Activated gamma-delta T cell treated with Interleukin-2 at 50 U/mL for 16 hours (primary cell): Measurements from ENCODE around the gene EPS8L3.

Source experiments
- DNase-seq: peaks from one replicate; pipeline ENCODE4 v3.0.0-alpha.2; 2020

Gene EPS8L3

DNA sequence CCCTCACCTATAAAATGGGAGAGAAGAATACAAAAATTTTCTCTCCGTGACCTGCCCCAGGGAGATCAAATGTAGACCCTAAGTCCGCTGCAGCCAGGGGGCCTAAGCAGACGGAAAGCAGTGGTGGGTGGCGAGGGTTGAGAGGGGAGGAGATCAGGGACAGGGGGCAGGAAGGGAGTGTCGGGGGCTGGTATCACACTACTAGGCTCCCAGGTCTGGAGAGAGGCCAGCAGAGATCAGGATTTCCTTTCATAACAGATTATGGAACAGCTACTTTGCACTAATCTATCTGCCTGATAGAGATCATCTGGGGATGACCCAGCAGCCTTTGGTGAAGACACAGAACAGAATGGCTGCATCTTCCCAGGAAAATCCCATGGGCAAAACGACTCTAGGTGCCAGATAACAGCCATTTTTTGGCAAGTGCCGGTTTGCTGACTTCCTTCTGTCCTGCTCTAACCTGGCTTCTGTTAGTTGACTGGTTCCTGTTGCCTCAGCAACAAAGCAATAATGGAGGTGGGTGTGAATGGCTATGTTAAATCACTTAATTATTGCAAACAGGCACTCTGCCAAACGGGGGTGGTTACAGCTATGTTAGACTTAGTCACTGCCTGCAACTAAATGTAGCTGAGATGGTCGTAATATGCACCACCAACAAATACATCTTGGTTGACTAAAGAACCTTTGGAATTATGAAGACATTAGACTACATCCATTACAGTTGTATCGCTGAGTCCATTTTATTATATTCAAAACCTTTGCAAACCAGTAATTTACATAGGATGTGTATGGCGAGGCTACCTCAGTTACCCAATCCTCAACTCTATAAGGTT lies 30.0 kb upstream of the EPS8L3 start:
- peak; percentile 49 for DNase-seq

DNA sequence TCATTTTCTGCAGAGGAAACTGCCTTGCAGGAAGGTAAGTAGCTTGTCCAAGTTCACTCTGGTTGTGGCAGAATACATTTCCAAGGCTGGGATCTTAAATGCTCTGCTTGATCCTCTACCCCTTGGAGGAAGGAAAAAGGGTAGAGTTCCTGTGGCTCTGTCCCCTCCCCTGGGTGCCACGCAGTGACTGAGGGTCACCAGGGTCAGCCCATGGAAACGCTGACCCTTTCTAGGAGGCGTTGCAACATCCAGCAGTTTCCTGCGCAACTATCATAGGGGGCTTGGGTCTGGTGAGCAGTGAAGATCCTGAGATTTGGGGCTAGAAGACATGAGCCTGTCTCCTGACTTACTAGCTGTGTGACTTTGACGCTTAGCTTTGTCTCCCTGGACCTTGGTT lies 29.4 kb upstream of the EPS8L3 start:
- DNase-seq = no peak

DNA sequence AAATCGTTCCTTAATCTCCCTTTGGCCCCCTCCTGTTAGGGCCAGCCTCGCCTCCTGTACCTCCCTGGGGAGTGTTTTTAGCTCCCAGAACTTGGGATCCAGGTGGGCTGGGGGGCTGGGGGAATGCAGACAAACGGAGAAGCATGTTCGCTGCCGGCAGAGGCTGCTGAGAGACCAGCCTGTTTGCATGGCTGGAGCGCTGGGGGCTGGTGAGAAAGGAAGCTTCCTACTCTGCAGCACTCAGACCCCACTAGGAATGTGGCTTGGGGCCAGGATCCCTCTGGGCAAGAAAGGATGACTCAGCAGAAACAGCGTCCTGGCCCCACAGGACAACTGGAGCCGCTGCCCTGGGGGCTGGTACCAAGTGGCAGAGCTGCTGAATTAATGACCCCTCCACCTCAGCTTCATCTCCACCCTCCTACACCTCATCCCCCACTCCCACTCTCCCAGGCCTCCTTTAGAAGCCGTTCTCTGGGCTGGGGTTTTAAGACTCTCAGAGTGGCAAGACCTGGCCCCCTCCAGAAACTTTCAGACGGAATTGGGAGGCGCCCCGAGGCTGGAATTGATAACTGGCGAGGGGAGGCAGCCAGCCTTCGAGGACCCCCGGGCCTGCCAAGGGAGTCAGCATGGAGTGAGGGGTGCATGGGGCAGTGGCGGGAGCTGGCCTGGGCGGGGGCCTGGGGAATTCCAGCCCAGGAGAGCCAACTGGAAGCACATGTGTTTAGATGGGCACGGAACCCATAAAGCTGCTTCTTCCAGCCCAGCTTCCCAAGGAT lies 28.5 kb upstream of the EPS8L3 start:
- DNase-seq = no peak

DNA sequence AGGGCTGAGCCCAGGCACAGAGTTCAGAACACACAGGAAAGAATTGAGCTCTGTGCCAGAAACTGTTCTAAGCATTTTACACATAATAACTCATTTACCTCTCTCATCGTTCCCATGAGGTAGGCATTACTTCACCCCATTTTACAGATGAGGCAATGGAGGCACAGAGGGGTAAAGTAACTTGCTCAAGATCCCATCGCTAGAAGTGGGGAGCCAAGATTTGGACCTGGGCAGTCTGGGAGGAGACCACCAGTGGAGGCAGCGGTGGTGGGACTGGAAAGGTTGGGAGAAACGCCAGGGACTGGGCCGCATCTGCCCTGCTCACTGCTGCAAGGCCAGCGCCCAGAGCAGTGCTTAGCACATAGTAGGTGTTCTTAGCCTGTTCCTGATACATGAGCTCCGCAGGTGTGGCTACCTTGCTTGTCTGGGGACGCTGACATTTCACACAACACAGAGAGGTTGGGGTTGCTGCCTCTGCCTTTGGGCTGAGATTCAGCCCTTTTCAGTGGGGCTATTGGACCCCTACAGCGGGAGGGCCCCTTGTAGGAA lies 27.8 kb upstream of the EPS8L3 start:
- no peak for DNase-seq

DNA sequence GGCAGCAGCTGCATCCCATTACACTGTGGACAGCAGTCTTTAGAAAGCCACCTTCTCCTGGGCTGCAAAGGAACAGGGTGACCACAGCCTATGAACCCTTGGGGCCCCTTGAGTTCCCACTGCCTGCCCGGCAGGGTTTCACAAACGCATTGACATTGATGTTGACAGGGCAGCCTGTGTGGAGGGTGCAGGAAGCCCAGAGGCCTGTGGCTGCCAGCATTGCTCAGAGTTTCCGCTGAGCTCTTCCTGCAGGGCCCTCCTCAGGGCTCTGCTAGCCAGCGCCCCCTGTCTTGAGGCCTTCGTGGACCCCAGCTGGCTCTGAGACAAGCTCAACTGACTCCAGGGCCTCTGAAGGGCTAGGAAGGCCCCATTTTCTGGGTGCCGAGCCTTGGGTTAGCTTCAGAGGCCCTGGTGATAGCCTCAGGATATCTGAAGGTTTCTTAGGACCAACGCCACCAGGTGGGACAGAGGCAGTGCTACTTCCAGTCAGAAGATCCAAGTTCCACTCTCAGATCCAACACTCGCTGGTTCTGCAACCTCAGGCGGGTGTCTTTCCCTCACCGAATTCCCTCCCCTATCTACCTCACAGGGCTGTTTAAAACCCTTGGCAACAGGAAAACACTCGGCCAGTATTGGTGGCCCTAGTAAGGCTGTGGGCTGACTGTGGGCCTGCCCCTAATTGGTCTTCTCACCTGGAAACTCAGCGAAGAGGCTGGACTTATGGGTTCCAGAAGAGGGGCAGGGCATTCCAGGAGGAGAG lies 27.2 kb upstream of the EPS8L3 start:
- DNase-seq = peak; percentile 79

DNA sequence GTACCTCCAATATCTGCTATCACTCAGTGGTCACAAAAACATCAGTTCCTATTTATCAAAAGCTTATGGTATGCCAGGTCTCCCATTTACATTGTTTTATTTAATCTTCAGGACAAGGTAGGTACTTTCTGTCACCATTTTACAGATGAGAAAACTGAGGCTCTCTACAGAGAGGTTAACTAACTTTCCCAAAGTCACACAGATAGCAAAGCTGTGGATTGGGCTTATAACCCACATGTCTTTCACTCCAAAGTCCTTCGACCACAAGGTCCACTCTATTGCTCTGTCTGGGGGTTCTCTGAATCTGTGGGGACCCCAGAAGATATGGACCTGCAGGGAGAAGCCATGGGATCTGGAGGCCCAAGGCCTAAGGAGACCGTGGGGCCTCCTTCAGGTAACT lies 26.6 kb upstream of the EPS8L3 start:
- DNase-seq = no peak

DNA sequence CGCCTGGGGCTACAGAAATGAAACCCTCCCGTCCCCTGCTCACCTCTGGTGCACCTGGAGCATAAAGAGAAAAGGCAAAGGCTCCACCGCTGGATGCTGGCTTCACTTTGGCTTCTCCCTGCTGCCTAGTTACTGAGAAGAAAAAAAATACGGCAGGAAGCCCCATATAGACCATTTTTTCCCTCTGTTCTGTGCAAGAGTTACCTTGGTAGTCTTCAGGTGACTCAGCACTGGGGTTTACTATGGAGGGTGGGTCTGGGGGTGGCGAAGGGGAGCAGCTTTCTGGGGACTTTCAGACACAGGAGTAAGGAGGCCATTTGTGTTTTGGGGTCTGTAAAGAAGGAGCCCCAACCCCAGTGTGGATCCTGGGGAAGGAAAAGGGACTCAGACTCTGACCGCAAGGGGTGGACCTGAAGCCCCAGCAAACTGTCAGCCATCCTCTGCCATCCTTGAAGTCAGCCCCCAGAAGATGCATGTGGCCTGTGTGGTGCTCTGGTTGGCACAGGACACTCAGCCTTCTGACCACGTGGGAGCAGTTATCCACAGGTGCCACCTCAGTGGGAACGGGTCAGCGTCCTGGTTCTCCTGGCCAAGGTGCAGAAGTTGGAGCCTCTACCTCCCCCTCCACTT lies 25.9 kb upstream of the EPS8L3 start:
- no peak for DNase-seq

DNA sequence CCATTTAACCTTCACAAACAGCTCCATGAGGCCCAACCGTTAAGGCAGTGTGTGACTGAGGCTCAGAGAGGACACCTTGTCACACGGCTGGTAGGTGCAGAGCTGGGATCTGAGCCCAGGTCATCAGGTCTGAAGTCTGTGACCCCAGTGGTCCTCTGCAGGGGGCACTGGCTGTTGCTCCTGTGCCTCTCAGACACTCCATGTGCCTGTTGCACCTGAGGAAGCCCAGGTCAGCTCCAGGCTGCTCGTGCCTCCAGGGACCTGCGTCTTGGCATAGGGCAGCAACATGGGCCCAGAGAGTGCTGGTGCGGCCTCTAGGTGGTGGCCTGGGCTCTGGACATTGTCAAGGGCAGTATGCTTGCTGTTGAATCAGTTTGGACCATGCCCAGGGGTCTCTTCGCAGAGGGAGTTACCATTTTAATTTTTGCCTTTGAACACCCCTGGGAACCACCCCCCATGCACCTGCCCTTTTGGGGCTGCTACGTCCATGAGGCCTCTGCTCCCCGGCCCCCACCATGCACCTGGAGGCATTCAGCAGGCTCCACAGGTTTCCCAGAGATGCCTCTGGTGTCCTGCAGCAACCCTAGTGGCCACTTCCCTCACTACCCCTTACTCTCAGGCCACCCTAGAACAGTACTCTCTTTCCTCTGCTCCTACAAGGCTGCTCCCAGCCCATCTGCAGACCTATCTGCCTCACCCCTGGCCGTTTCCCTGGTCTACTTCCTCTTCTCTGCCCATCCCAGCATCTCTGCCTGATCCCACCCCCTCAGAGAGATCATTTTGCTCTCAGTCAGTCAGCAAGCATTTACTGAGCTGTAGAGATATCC lies 25.2 kb upstream of the EPS8L3 start:
- no peak for DNase-seq

DNA sequence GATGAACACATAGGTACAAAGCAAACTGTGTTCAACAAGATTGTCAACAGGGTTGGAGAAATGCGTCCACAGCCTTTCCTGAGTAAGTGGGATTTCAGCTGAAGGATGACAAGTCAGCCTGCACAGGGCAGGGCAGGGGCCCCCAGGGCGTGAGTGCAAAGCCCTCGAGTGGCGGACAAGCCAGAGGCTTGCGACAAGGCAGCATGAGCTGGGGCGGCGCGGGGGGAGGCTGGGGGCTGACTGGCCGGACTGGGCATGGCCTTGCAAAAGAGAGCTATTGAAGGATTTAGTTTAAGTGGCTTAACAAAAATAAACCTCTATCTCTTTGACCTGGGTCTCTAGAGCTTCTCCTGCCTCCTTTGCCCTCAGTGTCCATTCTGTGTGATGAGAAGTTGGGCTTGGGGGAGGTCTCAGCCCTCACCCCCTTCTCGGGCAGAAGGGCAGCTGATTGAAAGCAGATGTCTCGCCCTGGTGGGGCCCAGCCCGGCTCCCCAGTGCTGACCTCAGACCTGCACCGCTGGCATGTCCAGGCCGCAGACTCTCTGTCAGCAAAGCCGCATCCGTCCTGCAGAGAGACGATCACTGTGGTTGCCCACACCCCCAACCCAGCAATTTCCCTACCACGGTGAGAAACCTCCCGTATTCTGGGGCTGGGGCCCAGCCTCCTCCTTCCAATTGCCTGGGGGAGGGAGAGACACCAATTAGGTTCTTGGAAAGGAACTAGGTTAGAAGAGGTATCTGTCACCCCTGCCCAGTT lies 24.3 kb upstream of the EPS8L3 start:
- DNase-seq = no peak

DNA sequence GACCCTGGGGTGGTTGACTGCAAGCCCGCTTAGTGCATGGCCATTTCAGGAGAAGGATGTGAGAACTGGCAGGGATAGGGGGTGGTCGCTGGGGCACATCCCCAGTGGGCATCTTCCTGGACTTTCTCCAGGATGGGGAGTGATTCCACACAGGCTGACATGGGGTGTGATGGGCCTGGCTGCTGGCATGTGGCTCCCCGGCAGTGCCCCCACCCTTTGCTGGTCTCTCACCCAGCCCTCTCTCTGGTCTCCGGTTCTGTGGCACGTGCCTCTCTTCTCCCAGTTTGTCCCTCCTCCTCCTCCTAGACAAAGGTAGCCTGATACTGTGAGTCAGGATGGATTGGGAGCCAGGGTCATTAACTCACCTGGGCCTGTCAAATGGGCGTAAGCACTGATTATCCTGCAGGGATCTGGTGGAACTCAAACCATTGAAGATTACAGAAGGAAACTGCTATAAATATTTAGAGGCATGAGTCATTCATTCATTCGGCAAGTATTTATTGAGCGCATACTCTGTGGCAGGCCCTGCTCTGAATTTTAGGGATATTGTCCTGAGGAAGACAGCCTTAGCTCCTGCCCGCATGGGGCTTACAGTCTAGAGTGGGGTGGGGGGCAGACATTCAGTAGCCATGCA lies 23.6 kb upstream of the EPS8L3 start:
- no peak for DNase-seq

DNA sequence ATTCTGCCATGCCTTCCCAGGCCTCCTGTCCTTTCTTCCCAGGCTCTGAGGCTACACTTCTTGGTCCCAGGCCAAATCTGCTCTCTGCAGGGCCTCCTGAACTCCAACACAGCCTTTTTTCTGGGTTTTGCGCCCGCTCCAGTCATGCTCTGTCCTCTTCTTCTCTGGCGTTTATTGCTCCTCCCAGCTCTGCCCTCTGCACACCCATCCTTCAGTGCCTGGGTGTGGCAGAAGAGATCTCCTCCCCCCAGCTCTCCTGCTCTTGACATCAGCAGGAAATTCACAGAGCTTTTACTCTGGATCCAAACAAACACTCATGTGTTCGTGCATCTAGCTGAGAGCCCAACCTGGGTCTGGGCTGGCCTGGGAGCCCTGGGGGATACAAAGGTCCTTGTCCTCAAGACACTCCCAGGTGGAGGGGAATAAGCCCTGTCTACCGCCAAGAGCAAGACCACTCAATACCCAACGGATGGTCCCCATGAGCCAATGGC lies 22.9 kb upstream of the EPS8L3 start:
- no peak for DNase-seq

DNA sequence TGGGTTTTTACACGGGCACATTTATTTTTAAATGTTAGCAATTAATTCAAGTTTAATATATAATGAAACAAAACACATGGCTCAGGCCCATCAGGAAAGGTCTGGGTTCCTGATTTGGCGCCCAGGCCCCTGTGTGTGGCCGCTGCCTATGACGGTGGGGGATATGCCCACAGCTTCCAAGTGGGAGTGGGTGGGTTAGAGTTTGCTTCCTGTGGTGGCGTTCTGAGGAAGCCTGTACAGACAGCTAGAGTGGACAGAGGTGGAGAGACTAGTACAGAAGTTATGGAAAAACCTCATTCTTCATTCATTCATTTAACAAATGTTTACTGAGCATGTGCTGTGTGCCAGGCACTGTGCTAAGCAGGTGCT lies 22.4 kb upstream of the EPS8L3 start:
- no peak for DNase-seq

DNA sequence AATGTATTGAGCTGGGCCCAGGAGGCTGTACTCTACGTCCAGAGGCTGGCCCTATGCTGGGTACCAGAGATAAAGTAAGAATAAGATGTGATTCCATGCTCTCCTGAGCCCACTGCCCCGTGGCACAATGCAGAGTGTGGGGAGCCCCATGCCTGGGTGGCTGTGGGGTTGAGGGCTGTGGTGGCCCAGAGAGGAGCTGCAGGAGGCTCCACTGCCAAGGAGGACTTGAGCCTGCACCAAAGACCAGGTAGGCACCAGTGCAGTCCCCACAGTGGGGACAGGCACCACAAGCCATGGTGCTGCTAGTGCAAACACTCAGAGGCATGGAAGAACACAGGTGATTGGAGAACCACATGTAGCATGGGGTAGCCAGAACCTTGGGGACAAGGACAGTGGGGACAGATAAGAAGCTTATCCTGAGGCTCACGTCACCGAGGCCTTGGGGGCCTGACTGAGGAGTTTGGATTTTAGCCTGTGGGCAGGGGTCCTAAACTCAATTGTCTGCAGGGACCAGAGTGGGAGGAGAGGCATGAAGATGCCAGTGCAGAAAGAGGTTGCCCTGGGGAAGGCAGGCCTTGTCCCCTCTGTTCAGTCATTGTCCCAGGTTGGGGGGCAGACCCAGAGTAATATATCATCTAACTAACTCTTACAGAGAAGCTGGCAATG lies 21.9 kb upstream of the EPS8L3 start:
- no peak for DNase-seq

DNA sequence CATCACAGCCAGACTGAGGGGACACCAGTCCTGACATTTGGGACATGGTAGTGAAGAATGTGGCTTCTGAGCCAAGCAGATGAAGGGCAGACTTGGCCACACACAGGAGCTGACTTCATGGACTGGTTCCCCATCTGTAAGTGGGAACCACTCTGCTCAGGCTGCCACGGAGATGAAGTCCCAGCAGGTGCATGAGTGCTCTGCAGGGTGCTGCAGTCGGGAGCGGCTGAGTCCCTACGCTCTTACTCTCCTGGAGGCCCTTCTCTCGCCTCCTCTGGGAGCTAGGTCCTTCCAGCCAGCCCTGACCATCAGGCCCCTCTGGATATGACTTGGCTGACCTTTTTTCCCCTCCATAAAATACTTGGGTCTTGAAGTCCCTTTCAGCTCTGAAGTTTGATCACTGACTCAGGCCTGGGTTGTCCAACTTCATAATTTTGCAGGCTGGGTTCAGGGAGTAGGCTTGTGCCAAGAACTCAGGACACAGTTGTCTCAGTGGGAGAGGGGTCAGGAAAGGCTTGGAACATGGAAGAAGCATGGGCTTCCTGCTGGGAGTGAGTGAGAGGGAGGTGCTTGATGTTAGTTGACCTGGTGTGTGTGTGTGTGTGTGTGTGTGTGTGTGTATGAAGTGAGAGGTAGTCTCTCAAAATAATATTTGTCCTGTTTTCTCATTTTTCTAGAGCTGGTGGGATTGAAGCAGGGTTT lies 21.0 kb upstream of the EPS8L3 start:
- DNase-seq = no peak

DNA sequence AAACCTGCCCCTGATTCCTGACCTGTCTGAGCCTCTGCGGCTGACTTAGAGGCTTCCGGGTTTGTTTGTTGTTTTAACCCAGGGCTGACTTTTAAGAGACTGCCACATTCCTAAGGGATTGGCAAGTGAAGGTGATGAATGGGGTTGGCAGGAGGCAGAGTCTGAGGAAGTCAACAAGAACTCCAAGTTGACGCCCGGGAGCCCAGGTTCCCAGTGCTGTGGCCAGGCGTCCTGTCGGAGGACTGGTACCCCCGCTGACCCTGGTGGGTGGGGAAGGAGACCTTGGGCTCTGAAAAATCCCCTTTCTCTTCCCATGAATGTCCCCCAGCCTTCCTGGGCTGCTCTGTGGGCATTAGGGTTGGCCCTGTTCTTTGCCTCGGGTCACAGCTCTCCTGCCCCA lies 19.7 kb upstream of the EPS8L3 start:
- DNase-seq = no peak

DNA sequence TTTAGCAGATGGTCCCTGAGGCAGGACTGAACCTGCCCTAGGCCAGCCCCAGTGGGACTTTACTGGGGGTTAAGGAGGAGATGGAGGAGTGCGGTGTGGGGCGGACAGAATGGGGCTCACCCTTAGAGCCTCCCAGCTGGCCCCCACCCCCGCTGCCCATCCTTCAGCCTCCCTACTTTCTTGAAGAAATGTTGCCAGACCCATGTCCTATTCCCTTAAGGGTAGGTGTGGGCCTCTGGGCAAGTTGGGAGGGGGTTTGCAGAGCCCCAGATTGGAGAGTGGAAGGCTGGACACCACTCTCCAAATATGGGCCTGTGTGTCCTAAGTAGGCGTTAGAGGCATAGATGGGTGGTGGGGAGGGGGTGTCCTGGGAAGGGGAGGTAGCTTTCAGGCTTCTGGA lies 19.2 kb upstream of the EPS8L3 start:
- DNase-seq = no peak

DNA sequence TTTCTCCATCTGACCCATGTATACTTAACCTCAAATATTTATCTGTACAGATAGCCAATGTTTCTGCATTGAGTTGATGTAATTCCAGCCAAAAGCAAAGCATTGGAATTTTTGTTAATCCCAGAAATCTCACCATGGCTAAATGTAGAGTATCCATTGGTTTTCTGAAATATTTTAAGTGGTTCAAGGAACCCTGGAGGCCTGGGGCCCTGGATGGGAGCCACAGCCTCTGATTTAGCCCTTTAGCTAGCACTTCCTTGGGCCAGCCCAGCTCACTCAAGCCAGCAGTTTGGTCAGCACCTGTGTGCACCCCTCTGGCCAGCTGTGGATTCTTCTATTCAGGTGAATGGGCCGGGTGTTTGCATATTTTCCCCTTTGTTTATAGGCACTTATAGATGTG lies 18.8 kb upstream of the EPS8L3 start:
- no peak for DNase-seq

DNA sequence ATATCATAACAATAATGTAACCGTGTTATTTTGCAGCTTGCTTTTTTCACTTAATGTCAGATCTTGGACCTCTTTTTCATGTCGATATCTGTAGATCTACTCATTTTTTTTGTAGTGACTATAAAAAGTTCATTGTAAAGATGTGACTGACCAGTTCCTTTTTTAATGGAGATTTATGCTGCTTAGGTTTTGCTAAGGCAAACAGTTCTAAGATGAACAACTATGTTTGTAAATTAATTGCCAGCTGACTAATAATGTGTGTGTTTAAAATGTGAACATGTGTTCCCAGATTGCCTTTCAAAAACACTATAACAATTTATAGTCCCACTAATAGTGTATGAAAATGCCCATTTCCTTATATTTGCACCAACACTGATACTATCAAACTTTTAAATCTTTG lies 18.1 kb upstream of the EPS8L3 start:
- DNase-seq = no peak

DNA sequence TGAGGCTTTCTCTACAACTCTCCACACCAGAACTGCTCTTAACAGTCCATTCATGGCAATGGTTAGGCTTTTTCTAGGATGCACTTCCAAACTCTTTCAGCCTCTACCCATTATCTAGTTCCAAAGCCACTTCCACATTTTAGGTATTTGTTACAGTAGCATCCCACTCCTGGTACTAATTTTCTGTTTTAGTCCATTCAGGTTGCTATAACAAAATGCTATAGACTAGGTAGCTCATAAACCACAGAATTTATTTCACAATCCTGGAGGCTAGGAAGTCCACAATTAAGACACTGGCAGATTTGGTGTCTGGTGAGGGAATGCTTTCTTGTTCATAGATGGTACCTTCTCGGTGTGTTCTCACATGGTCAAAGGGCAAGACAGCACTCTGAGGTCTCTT lies 17.3 kb upstream of the EPS8L3 start:
- DNase-seq = no peak
